Measurements from ENCODE around the gene FRMD4B.

Gene FRMD4B

GRCh38 chr3:69144631-69145245, 241.2 kb downstream of the FRMD4B start:
- no peak for TF ChIP-seq CTCF (IDR thresholded peaks at IDR 0.05; ENCODE audit: insufficient read depth, missing control alignments)
- DNase-seq (ENCODE audit: insufficient read length, low spot score) (no peak), FAIRE-seq (no peak)

GRCh38 chr3:69143612-69144011, 242.3 kb downstream of the FRMD4B start:
- no peak for DNase-seq (ENCODE audit: insufficient read length, low spot score)
- FAIRE-seq: no peak
- TF ChIP-seq CTCF (IDR thresholded peaks at IDR 0.05; ENCODE audit: insufficient read depth, missing control alignments): no peak

GRCh38 chr3:69142797-69143454, 243.0 kb downstream of the FRMD4B start:
- FAIRE-seq (no peak), DNase-seq (ENCODE audit: insufficient read length, low spot score) (no peak)
- no peak for TF ChIP-seq CTCF (IDR thresholded peaks at IDR 0.05; ENCODE audit: insufficient read depth, missing control alignments)

GRCh38 chr3:69142090-69142489, 243.8 kb downstream of the FRMD4B start:
- DNase-seq (ENCODE audit: insufficient read length, low spot score) (no peak), FAIRE-seq (no peak)
- no peak for TF ChIP-seq CTCF (IDR thresholded peaks at IDR 0.05; ENCODE audit: insufficient read depth, missing control alignments)

GRCh38 chr3:69141313-69141712, 244.6 kb downstream of the FRMD4B start:
- FAIRE-seq (no peak), DNase-seq (ENCODE audit: insufficient read length, low spot score) (no peak)
- TF ChIP-seq CTCF (IDR thresholded peaks at IDR 0.05; ENCODE audit: insufficient read depth, missing control alignments): no peak

- DNase-seq (ENCODE audit: insufficient read length, low spot score) (no peak), FAIRE-seq (no peak)
- TF ChIP-seq CTCF (IDR thresholded peaks at IDR 0.05; ENCODE audit: insufficient read depth, missing control alignments): no peak
Observed at GRCh38 chr3:69137412-69137811, 248.5 kb downstream of the FRMD4B start.

- no peak for FAIRE-seq
- DNase-seq (ENCODE audit: insufficient read length, low spot score): no peak
- no peak for TF ChIP-seq CTCF (IDR thresholded peaks at IDR 0.05; ENCODE audit: insufficient read depth, missing control alignments)
Observed at GRCh38 chr3:69137005-69137404, 248.9 kb downstream of the FRMD4B start.

Measured in D721Med (cell line).